Erythroblast (primary cell): ENCODE data around the gene FNDC3B.
A peak's percentile ranks its signal among the peaks of the same experiment; 100 is the strongest.

Experiments
- DNase-seq, 2 experiments: peaks; one replicate each; lab custom pipeline; 2025; lab: John Stamatoyannopoulos, UW
- GATA1 ChIP-seq: IDR thresholded peaks from 2 replicates; pipeline ENCODE4 v1.6.1; 2011; ENCODE audit warnings: low read depth, mild to moderate bottlenecking, control low read depth, low read length, moderate library complexity
- POLR2A ChIP-seq: IDR thresholded peaks from 2 replicates; pipeline ENCODE4 v1.6.1; 2011; ENCODE audit warnings: mild to moderate bottlenecking, low read length

The FNDC3B gene

GRCh38 chr3:172323894-172324610 is 284.7 kb downstream of the FNDC3B start:
- no peak for DNase-seq
- TF ChIP-seq POLR2A (no peak), GATA1 (no peak)

GRCh38 chr3:172324611-172325203 is 285.3 kb downstream of the FNDC3B start:
- TF ChIP-seq GATA1 (no peak), POLR2A (no peak)
- DNase-seq: no peak

GRCh38 chr3:172325461-172325860 is 286.1 kb downstream of the FNDC3B start:
- DNase-seq: no peak
- no peak for TF ChIP-seq POLR2A
- TF ChIP-seq GATA1: no peak

- DNase-seq: no peak
- no peak for TF ChIP-seq GATA1
- TF ChIP-seq POLR2A: no peak
These were observed 287.6 kb downstream of the FNDC3B start for GRCh38 chr3:172326993-172327392.

- DNase-seq: no peak
- TF ChIP-seq GATA1: no peak
- no peak for TF ChIP-seq POLR2A
These were observed 288.9 kb downstream of the FNDC3B start for GRCh38 chr3:172328282-172328681.

GRCh38 chr3:172329070-172329469 is 289.7 kb downstream of the FNDC3B start:
- DNase-seq: no peak
- TF ChIP-seq POLR2A: no peak
- TF ChIP-seq GATA1: no peak

GRCh38 chr3:172330413-172330812 is 291.0 kb downstream of the FNDC3B start:
- TF ChIP-seq POLR2A: no peak
- no peak for TF ChIP-seq GATA1
- no peak for DNase-seq

GRCh38 chr3:172332256-172333041 is 293.1 kb downstream of the FNDC3B start:
- peak; percentile 47 to 74 for DNase-seq
- TF ChIP-seq POLR2A (no peak), GATA1 (no peak)

- TF ChIP-seq GATA1: no peak
- no peak for TF ChIP-seq POLR2A
These were observed 293.6 kb downstream of the FNDC3B start for GRCh38 chr3:172333042-172333377.

GRCh38 chr3:172333692-172334457 is 294.5 kb downstream of the FNDC3B start:
- no peak for DNase-seq
- TF ChIP-seq GATA1 (no peak), POLR2A (no peak)

More at GRCh38 chr3:172333042-172333377, 293.6 kb downstream of the FNDC3B start:
- no peak for DNase-seq

- no peak for TF ChIP-seq POLR2A
- TF ChIP-seq GATA1: no peak
These were observed 295.4 kb downstream of the FNDC3B start for GRCh38 chr3:172334671-172335207.

GRCh38 chr3:172339892-172340291 is 300.5 kb downstream of the FNDC3B start:
- TF ChIP-seq GATA1 (no peak), POLR2A (no peak)
- no peak for DNase-seq

More at GRCh38 chr3:172334671-172335207, 295.4 kb downstream of the FNDC3B start:
- no peak for DNase-seq

- DNase-seq: no peak
- TF ChIP-seq POLR2A (no peak), GATA1 (no peak)
These were observed 301.2 kb downstream of the FNDC3B start for GRCh38 chr3:172340583-172340982.

- no peak for TF ChIP-seq GATA1
- no peak for TF ChIP-seq POLR2A
- peak; percentile 64 to 77 for DNase-seq
These were observed 302.2 kb downstream of the FNDC3B start for GRCh38 chr3:172341482-172342059.
